NCI-H2227 treated with DMSO at 0.1 percent for 48 hours (cell line): ENCODE data around the gene FBRSL1.

Experiments used
- DNase-seq: peaks from one replicate; lab custom pipeline; 2025; lab: John Stamatoyannopoulos, UW

The FBRSL1 gene

GRCh38 chr12:132497514-132498405 lies 7.8 kb downstream of the FBRSL1 start:
- DNase-seq: no peak

GRCh38 chr12:132498931-132499330 lies 9.0 kb downstream of the FBRSL1 start:
- DNase-seq: no peak

- no peak for DNase-seq
Observed at GRCh38 chr12:132500142-132500855, 10.3 kb downstream of the FBRSL1 start.

GRCh38 chr12:132500856-132501180 lies 10.9 kb downstream of the FBRSL1 start:
- DNase-seq: no peak

- DNase-seq: no peak
Observed at GRCh38 chr12:132501204-132501940, 11.4 kb downstream of the FBRSL1 start.

- DNase-seq: no peak
Observed at GRCh38 chr12:132502149-132502881, 12.4 kb downstream of the FBRSL1 start.

- DNase-seq: no peak
Observed at GRCh38 chr12:132502882-132503193, 12.9 kb downstream of the FBRSL1 start.

GRCh38 chr12:132503618-132504204 lies 13.8 kb downstream of the FBRSL1 start:
- DNase-seq: no peak

GRCh38 chr12:132505105-132505851 lies 15.3 kb downstream of the FBRSL1 start:
- no peak for DNase-seq

GRCh38 chr12:132505852-132506219 lies 15.9 kb downstream of the FBRSL1 start:
- no peak for DNase-seq

GRCh38 chr12:132506328-132507160 lies 16.6 kb downstream of the FBRSL1 start:
- peak; percentile 52 for DNase-seq

GRCh38 chr12:132507161-132507538 lies 17.2 kb downstream of the FBRSL1 start:
- no peak for DNase-seq

GRCh38 chr12:132507656-132508490 lies 17.9 kb downstream of the FBRSL1 start:
- no peak for DNase-seq

GRCh38 chr12:132508491-132508740 lies 18.5 kb downstream of the FBRSL1 start:
- DNase-seq: no peak

- no peak for DNase-seq
Observed at GRCh38 chr12:132508860-132509732, 19.1 kb downstream of the FBRSL1 start.

GRCh38 chr12:132510111-132510724 lies 20.3 kb downstream of the FBRSL1 start:
- DNase-seq: no peak

- DNase-seq: no peak
Observed at GRCh38 chr12:132510746-132511477, 21.0 kb downstream of the FBRSL1 start.
